HCT116 (cell line): ENCODE data around the gene MTMR10. TPM values are rescaled to one million over a fixed set of nuclear protein-coding genes. Genes with fewer than 3 reads are reported as not detected.

ENCODE experiments used
- ATAC-seq: fragments of 200-7000 bp; cut with Tn5 transposase; 2 replicates; pipeline ENCODE4 v1.9.1; 2020; ENCODE audit warnings: mild to moderate bottlenecking, moderate library complexity
- BruUV-seq: library from RNA; stranded (reverse); fragments of 400-500 nt; replicated peaks from 2 replicates; lab custom pipeline; 2021; lab: Mats Ljungman, UMichigan
- CTCF ChIA-PET: fragments of 300-600 bp; sonication (Branson Sonifier 250); formaldehyde crosslinking; loops from one replicate; lab custom pipeline; 2021; ENCODE audit warnings: antibody characterized with exemption; lab: Charles Lee
- POLR2A ChIA-PET: fragments of 300-600, 350-600 bp; sonication (Branson Sonifier 250); formaldehyde crosslinking; loops from one replicate; lab custom pipeline; 2021; ENCODE audit warnings: antibody characterized with exemption; lab: Charles Lee
- RAD21 ChIA-PET, 2 experiments: fragments of 300-600 bp; sonication (Branson Sonifier 250); formaldehyde crosslinking; loops; one replicate each; lab custom pipeline; 2023; ENCODE audit warnings: low total read pairs in 2 of 2; ENCODE audit not compliant: uncharacterized antibody in 2 of 2, unreplicated experiment in 2 of 2, low non-redundant PET in 1 of 2; lab: Charles Lee
- DNase-seq: peaks from one replicate; pipeline ENCODE4 v3.0.0-alpha.2; 2010; ENCODE audit warnings: low read depth, low spot score
- H2AFZ ChIP-seq: fragments of 200-600 bp; shearing (Covaris generic), sonication (generic); 2 replicates; pipeline ENCODE4 v1.6.1; 2017; ENCODE audit warnings: low read depth, mixed run types, mixed read lengths, antibody characterized with exemption, low read length; ENCODE audit not compliant: poor library complexity, severe bottlenecking
- H3K27ac ChIP-seq: 2 replicates; pipeline ENCODE4 v1.5.1; 2012; ENCODE audit warnings: low read depth, low read length
- H3K27me3 ChIP-seq: fragments of 200-600 bp; sonication (generic); 2 replicates; pipeline ENCODE4 v1.6.1; 2016; ENCODE audit warnings: mixed run types, low read length, mixed read lengths; ENCODE audit not compliant: insufficient read depth
- H3K36me3 ChIP-seq, 2 experiments: fragments of 200-500 bp in 1 of 2; fragments of 200-600 bp in 1 of 2; sonication (Bioruptor generic) in 1 of 2; sonication (generic) in 1 of 2; 2 replicates each; pipeline versions ENCODE4 v1.5.1 to v1.6.1; 2014 to 2016; ENCODE audit warnings: low read length in 2 of 2, inconsistent platforms in 1 of 2, mixed read lengths in 1 of 2, mixed run types in 1 of 2; ENCODE audit not compliant: insufficient read depth in 2 of 2, control insufficient read depth in 1 of 2
- H3K4me1 ChIP-seq, 2 experiments: fragments of 200-600 bp in 1 of 2; sonication (generic) in 1 of 2; 2 replicates each; pipeline versions ENCODE4 v1.5.1 to v1.6.1; 2012 to 2017; ENCODE audit warnings: low read length in 2 of 2, inconsistent platforms in 1 of 2, mild to moderate bottlenecking in 1 of 2, mixed read lengths in 1 of 2, mixed run types in 1 of 2, moderate library complexity in 1 of 2; ENCODE audit not compliant: insufficient read depth in 2 of 2, control insufficient read depth in 1 of 2
- H3K4me2 ChIP-seq: fragments of 200-600 bp; sonication (generic); 2 replicates; pipeline ENCODE4 v1.6.1; 2017; ENCODE audit warnings: mixed run types, low read length, mixed read lengths
- H3K4me3 ChIP-seq, 2 experiments: fragments of 200-600 bp in 1 of 2; sonication (generic) in 1 of 2; replicated peaks in 1 of 2; 2 replicates each; pipeline ENCODE4 v1.5.1; 2011 to 2016; ENCODE audit warnings: low read length in 2 of 2, control low read depth in 1 of 2, low read depth in 1 of 2, mild to moderate bottlenecking in 1 of 2, mixed read lengths in 1 of 2, mixed run types in 1 of 2
- H3K79me2 ChIP-seq: fragments of 200-600 bp; sonication (generic); 2 replicates; pipeline ENCODE4 v1.6.1; 2017; ENCODE audit warnings: mild to moderate bottlenecking, mixed run types, low read length, moderate library complexity, mixed read lengths; ENCODE audit not compliant: insufficient read depth
- H3K9ac ChIP-seq: fragments of 200-600 bp; sonication (generic); 2 replicates; pipeline ENCODE4 v1.6.1; 2016; ENCODE audit warnings: low read length, mixed read lengths
- H3K9me2 ChIP-seq: fragments of 200-600 bp; sonication (generic), shearing (Covaris generic); 2 replicates; pipeline ENCODE4 v1.6.1; 2017; ENCODE audit warnings: mixed run types, mild to moderate bottlenecking, moderate library complexity; ENCODE audit not compliant: insufficient read depth
- H3K9me3 ChIP-seq, 2 experiments: fragments of 200-500 bp in 1 of 2; fragments of 200-600 bp in 1 of 2; sonication (Bioruptor generic) in 1 of 2; sonication (generic) in 1 of 2; 2 replicates each; pipeline ENCODE4 v1.6.1; 2014 to 2017; ENCODE audit warnings: low read length in 2 of 2, mixed read lengths in 2 of 2, inconsistent platforms in 1 of 2, low read depth in 1 of 2, mild to moderate bottlenecking in 1 of 2, mixed run types in 1 of 2, moderate library complexity in 1 of 2; ENCODE audit not compliant: control insufficient read depth in 1 of 2, insufficient read depth in 1 of 2
- H4K20me1 ChIP-seq: fragments of 200-600 bp; sonication (generic), shearing (Covaris generic); 2 replicates; pipeline ENCODE4 v1.6.1; 2017; ENCODE audit warnings: mixed run types, mild to moderate bottlenecking, moderate library complexity; ENCODE audit not compliant: insufficient read depth
- CBX3 ChIP-seq: IDR thresholded peaks from 2 replicates; pipeline ENCODE4 v1.6.1; 2012; ENCODE audit warnings: low read depth
- CEBPB ChIP-seq: IDR thresholded peaks from 2 replicates; pipeline ENCODE4 v1.6.1; 2012; ENCODE audit warnings: low read depth
- EGR1 ChIP-seq: IDR thresholded peaks from 2 replicates; pipeline ENCODE4 v1.6.1; 2012; ENCODE audit warnings: low read depth
- ELF1 ChIP-seq: IDR thresholded peaks from 2 replicates; pipeline ENCODE4 v1.6.1; 2012; ENCODE audit warnings: low read depth, borderline replicate concordance
- EZH2 ChIP-seq: fragments of 200-600 bp; sonication (generic); IDR thresholded peaks from 2 replicates; pipeline ENCODE4 v1.6.1; 2017; ENCODE audit warnings: antibody characterized with exemption, mixed run types
- EZH2phosphoT487 ChIP-seq: fragments of 200-600 bp; IDR thresholded peaks from 2 replicates; pipeline ENCODE4 v1.6.1; 2018; ENCODE audit warnings: antibody characterized with exemption, borderline replicate concordance
- FOSL1 ChIP-seq: IDR thresholded peaks from 2 replicates; pipeline ENCODE4 v1.6.1; 2012; ENCODE audit warnings: low read depth
- JUND ChIP-seq: IDR thresholded peaks from 2 replicates; pipeline ENCODE4 v1.6.1; 2012
- POLR2A ChIP-seq: IDR thresholded peaks from 2 replicates; pipeline ENCODE4 v1.7.0; 2011; ENCODE audit warnings: borderline replicate concordance; ENCODE audit not compliant: insufficient read depth, insufficient read length; ENCODE audit errors: extremely low read depth
- POLR2AphosphoS5 ChIP-seq: IDR thresholded peaks from 2 replicates; pipeline ENCODE4 v1.6.1; 2011; ENCODE audit warnings: mild to moderate bottlenecking, low read depth, low read length, moderate library complexity
- SP1 ChIP-seq: IDR thresholded peaks from 2 replicates; pipeline ENCODE4 v1.6.1; 2012; ENCODE audit warnings: low read depth
- SRF ChIP-seq: IDR thresholded peaks from 2 replicates; pipeline ENCODE4 v1.6.1; 2012; ENCODE audit warnings: low read depth
- TCF7L2 ChIP-seq: IDR thresholded peaks from 2 replicates; pipeline ENCODE4 v1.7.0; 2011; ENCODE audit warnings: borderline replicate concordance, inconsistent platforms; ENCODE audit not compliant: insufficient read depth, insufficient read length; ENCODE audit errors: extremely low read depth
- YY1 ChIP-seq: IDR thresholded peaks from 2 replicates; pipeline ENCODE4 v1.6.1; 2011; ENCODE audit warnings: low read length, low read depth, moderate library complexity, mild to moderate bottlenecking; ENCODE audit not compliant: insufficient replicate concordance; ENCODE audit errors: extremely low read depth
- ZFX ChIP-seq: fragments of 450-650 bp; IDR thresholded peaks from 2 replicates; pipeline ENCODE4 v1.6.1; 2017
- intact Hi-C: fragments of 100-400 bp; cut with micrococcal nuclease; formaldehyde crosslinking; loops from 2 replicates; pipeline ENCODE4 v1.10.0; 2022
- total RNA-seq: library from RNA; stranded (reverse); gene quantifications from one replicate; pipeline ENCODE4 v1.2.1, GENCODE V29; 2021; ENCODE audit not compliant: unreplicated experiment
- TF ChIP-seq, protein P1 (sequence below), 3 experiments: fragments of 200-600 bp in 1 of 3; sonication (generic) in 1 of 3; IDR thresholded peaks in 2 of 3; conservative IDR thresholded peaks in 1 of 3; 2 replicates each; pipeline ENCODE4 v1.5.1; 2012 to 2017; ENCODE audit warnings: low read depth in 2 of 3, low read length in 2 of 3, antibody characterized with exemption in 1 of 3, borderline replicate concordance in 1 of 3, control low read depth in 1 of 3, mild to moderate bottlenecking in 1 of 3, mixed read lengths in 1 of 3, mixed run types in 1 of 3, moderate library complexity in 1 of 3; ENCODE audit not compliant: insufficient read depth in 1 of 3
- TF ChIP-seq, protein P2 (sequence below): IDR thresholded peaks from 2 replicates; pipeline ENCODE4 v1.6.1; 2012
- TF ChIP-seq, protein P3 (sequence below): IDR thresholded peaks from 2 replicates; pipeline ENCODE4 v1.6.1; 2012; ENCODE audit warnings: low read depth

MTMR10 gene
- total RNA-seq, 1 experiment from 2014 or later = 13.4 TPM

DNA sequence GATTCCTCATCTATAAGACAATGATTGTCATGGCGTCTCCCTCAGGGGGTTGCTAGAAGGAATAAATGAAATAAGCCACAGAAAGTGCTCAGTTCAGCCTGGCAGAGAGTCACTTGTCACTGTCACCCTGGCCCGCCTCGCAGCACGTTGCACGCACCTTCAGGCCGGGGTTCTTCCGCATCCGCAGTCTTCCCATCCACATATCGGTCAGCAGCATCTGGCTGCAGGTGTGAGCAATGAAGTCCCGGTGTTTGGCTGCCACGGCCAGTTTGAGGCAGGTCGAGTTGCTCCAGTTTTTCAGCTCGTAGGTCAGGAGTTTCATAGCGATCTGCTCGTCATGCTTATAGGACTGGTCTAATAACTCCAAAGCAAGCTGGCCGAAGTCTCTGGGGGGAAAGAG lies 48.5 kb upstream of the MTMR10 start:
- POLR2A ChIA-PET = no interaction called here

More for the DNA sequence above, 48.5 kb upstream of the MTMR10 start:
- H3K9ac ChIP-seq = no peak overlapping the region
- no peaks in the 10 kb centered on the region for H4K20me1 ChIP-seq
- no peaks in the 10 kb centered on the region for H3K4me1 ChIP-seq
- no peaks in the 10 kb centered on the region for H3K9me2 ChIP-seq
- no peak overlapping the region for H3K4me3 ChIP-seq
- no TSS peak for BruUV-seq
- ChIA-PET CTCF (no interaction called here), RAD21 (interaction anchor here in 1 of 2 experiments (0.6 kb wide), 1 partner anchor 1366 kb away, joined by 3 read pairs; no protein-coding TSS in a partner anchor)
- no peak for ATAC-seq
- H3K79me2 ChIP-seq = no peaks in the 10 kb centered on the region
- TF ChIP-seq YY1 = no peak
- TF ChIP-seq CBX3 = no peak
- no peak for TF ChIP-seq ELF1
- TF ChIP-seq ZFX = no peak
- TF ChIP-seq TCF7L2 = no peak
- TF ChIP-seq, protein P1, sequence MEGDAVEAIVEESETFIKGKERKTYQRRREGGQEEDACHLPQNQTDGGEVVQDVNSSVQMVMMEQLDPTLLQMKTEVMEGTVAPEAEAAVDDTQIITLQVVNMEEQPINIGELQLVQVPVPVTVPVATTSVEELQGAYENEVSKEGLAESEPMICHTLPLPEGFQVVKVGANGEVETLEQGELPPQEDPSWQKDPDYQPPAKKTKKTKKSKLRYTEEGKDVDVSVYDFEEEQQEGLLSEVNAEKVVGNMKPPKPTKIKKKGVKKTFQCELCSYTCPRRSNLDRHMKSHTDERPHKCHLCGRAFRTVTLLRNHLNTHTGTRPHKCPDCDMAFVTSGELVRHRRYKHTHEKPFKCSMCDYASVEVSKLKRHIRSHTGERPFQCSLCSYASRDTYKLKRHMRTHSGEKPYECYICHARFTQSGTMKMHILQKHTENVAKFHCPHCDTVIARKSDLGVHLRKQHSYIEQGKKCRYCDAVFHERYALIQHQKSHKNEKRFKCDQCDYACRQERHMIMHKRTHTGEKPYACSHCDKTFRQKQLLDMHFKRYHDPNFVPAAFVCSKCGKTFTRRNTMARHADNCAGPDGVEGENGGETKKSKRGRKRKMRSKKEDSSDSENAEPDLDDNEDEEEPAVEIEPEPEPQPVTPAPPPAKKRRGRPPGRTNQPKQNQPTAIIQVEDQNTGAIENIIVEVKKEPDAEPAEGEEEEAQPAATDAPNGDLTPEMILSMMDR (IDR thresholded peaks at IDR 0.05 in 2 of 3, conservative IDR thresholded peaks at IDR 0.05 in 1 of 3; ENCODE audit: borderline replicate concordance in 1 of 3, insufficient read depth in 1 of 3, low read depth in 2 of 3, low read length in 2 of 3) = no peak
- TF ChIP-seq, protein P2, sequence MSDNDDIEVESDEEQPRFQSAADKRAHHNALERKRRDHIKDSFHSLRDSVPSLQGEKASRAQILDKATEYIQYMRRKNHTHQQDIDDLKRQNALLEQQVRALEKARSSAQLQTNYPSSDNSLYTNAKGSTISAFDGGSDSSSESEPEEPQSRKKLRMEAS = no peak
- no peak for TF ChIP-seq FOSL1
- TF ChIP-seq EZH2phosphoT487 = no peak
- TF ChIP-seq EZH2 = no peak
- no peak for TF ChIP-seq SP1
- TF ChIP-seq EGR1 = no peak
- TF ChIP-seq, protein P3, sequence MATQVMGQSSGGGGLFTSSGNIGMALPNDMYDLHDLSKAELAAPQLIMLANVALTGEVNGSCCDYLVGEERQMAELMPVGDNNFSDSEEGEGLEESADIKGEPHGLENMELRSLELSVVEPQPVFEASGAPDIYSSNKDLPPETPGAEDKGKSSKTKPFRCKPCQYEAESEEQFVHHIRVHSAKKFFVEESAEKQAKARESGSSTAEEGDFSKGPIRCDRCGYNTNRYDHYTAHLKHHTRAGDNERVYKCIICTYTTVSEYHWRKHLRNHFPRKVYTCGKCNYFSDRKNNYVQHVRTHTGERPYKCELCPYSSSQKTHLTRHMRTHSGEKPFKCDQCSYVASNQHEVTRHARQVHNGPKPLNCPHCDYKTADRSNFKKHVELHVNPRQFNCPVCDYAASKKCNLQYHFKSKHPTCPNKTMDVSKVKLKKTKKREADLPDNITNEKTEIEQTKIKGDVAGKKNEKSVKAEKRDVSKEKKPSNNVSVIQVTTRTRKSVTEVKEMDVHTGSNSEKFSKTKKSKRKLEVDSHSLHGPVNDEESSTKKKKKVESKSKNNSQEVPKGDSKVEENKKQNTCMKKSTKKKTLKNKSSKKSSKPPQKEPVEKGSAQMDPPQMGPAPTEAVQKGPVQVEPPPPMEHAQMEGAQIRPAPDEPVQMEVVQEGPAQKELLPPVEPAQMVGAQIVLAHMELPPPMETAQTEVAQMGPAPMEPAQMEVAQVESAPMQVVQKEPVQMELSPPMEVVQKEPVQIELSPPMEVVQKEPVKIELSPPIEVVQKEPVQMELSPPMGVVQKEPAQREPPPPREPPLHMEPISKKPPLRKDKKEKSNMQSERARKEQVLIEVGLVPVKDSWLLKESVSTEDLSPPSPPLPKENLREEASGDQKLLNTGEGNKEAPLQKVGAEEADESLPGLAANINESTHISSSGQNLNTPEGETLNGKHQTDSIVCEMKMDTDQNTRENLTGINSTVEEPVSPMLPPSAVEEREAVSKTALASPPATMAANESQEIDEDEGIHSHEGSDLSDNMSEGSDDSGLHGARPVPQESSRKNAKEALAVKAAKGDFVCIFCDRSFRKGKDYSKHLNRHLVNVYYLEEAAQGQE = no peak
- no peak for TF ChIP-seq JUND
- no peak for TF ChIP-seq POLR2AphosphoS5
- TF ChIP-seq CEBPB = no peak
- no peak for TF ChIP-seq SRF
- TF ChIP-seq POLR2A = no peak
- no peaks in the 10 kb centered on the region for H3K36me3 ChIP-seq
- intact Hi-C loops = no loop called here
- H3K9me3 ChIP-seq = no peaks in the 10 kb centered on the region
- DNase-seq = no peak
- H2AFZ ChIP-seq = no peak overlapping the region
- H3K27ac ChIP-seq = no peak overlapping the region
- no peaks in the 10 kb centered on the region for H3K27me3 ChIP-seq
- H3K4me2 ChIP-seq = no peak overlapping the region
